K562 (cell line): ENCODE measurements around the gene TOX2. TPM values are rescaled to one million over a fixed set of nuclear protein-coding genes. Genes with fewer than 3 reads are reported as not detected.

Source experiments
- ATAC-seq: fragments of 200-7000 bp; cut with Tn5 transposase; 3 replicates; pipeline ENCODE4 v1.9.1; 2020; ENCODE audit warnings: moderate library complexity
- BruUV-seq: library from RNA; stranded (reverse); fragments of 400-500 nt; replicated peaks from 2 replicates; lab custom pipeline; 2021; lab: Mats Ljungman, UMichigan
- CTCF ChIA-PET: fragments of 300-600 bp; formaldehyde crosslinking; extraction: SDS; loops from one replicate; lab custom pipeline; 2021; ENCODE audit warnings: low intra/inter-chr PET ratio; lab: Yijun Ruan, JAX
- POLR2A ChIA-PET: fragments of 300-600, 350-650 bp; sonication (Branson Sonifier 250); formaldehyde crosslinking; extraction: SDS; loops from one replicate; lab custom pipeline; 2021; ENCODE audit warnings: antibody characterized with exemption, inconsistent platforms; lab: Yijun Ruan, JAX
- DNase-seq, 4 experiments: peaks; one replicate each; pipeline versions ENCODE4 v3.0.0 to v3.0.0-alpha.2; 2011 to 2018; ENCODE audit warnings: low spot score in 3 of 4, mixed read lengths in 3 of 4; ENCODE audit errors: extremely low read depth in 1 of 4
- FAIRE-seq: peaks from 2 replicates; lab custom pipeline; 2011; peaks lifted over from hg19 to GRCh38; lab: Jason Lieb, UNC
- H2AFZ ChIP-seq: 2 replicates; pipeline ENCODE4 v1.6.0; 2011; ENCODE audit warnings: low read depth, low read length, control low read depth, inconsistent platforms
- H3K27ac ChIP-seq: fragments of 200-600 bp; 3 replicates; pipeline ENCODE4 v1.8.0; 2011; ENCODE audit warnings: low read depth, mild to moderate bottlenecking, control low read depth, inconsistent platforms, low read length, moderate library complexity, mixed read lengths; ENCODE audit errors: extremely low read depth
- H3K27me3 ChIP-seq, 2 experiments: fragments of 300-600 bp in 1 of 2; 2 replicates in 1 of 2; 3 replicates in 1 of 2; pipeline versions ENCODE4 v1.6.0 to v1.8.0; 2011; ENCODE audit warnings: inconsistent platforms in 2 of 2, low read length in 2 of 2, mild to moderate bottlenecking in 1 of 2, mixed read lengths in 1 of 2, moderate library complexity in 1 of 2; ENCODE audit not compliant: control insufficient read depth in 2 of 2, insufficient read depth in 2 of 2
- H3K36me3 ChIP-seq: fragments of 300-600 bp; 3 replicates; pipeline ENCODE4 v1.8.0; 2011; ENCODE audit warnings: mild to moderate bottlenecking, low read length, inconsistent platforms; ENCODE audit not compliant: control insufficient read depth, insufficient read depth
- H3K4me1 ChIP-seq, 2 experiments: fragments of 200-600 bp in 1 of 2; replicated peaks in 1 of 2; 2 replicates in 1 of 2; 3 replicates in 1 of 2; pipeline versions ENCODE4 v1.5.1 to v1.8.0; 2011; ENCODE audit warnings: inconsistent platforms in 2 of 2, low read length in 2 of 2, mild to moderate bottlenecking in 1 of 2, mixed read lengths in 1 of 2, moderate library complexity in 1 of 2; ENCODE audit not compliant: control insufficient read depth in 2 of 2, insufficient read depth in 2 of 2
- H3K4me2 ChIP-seq: 2 replicates; pipeline ENCODE4 v1.6.1; 2011; ENCODE audit warnings: low read length, control low read depth, inconsistent platforms, mixed read lengths; ENCODE audit not compliant: insufficient read depth
- H3K4me3 ChIP-seq: fragments of 200-600 bp; sonication (generic), shearing (Covaris generic); 2 replicates; pipeline ENCODE4 v1.5.1; 2016; ENCODE audit warnings: control low read depth, inconsistent platforms
- H3K79me2 ChIP-seq: fragments of 200-600 bp; 3 replicates; pipeline ENCODE4 v1.8.0; 2011; ENCODE audit warnings: low read length, inconsistent platforms; ENCODE audit not compliant: control insufficient read depth, insufficient read depth
- H3K9ac ChIP-seq, 2 experiments: 2 replicates each; pipeline versions ENCODE4 v1.6.0 to v1.6.1; 2011; ENCODE audit warnings: low read depth in 2 of 2, low read length in 2 of 2, control low read depth in 1 of 2, inconsistent platforms in 1 of 2, mild to moderate bottlenecking in 1 of 2, mixed read lengths in 1 of 2; ENCODE audit not compliant: insufficient read depth in 1 of 2
- H3K9me1 ChIP-seq: one replicate; pipeline ENCODE4 v1.6.0; 2011; ENCODE audit warnings: inconsistent platforms, mild to moderate bottlenecking, low read length, moderate library complexity; ENCODE audit not compliant: control insufficient read depth, insufficient read depth
- H3K9me3 ChIP-seq: replicated peaks from 2 replicates; pipeline ENCODE4 v1.5.1; 2011; ENCODE audit warnings: low read depth, low read length, inconsistent platforms; ENCODE audit not compliant: control insufficient read depth, insufficient read depth
- H4K20me1 ChIP-seq: replicated peaks from 2 replicates; pipeline ENCODE4 v1.6.1; 2011; ENCODE audit warnings: low read length, inconsistent platforms, mixed read lengths; ENCODE audit not compliant: control insufficient read depth, insufficient read depth
- CREBBP ChIP-seq: IDR thresholded peaks from one replicate; pipeline ENCODE4 v1.6.1; 2012; ENCODE audit warnings: low read depth, mild to moderate bottlenecking, control low read depth, inconsistent platforms, low read length
- E2F1 ChIP-seq: sonication (generic); formaldehyde crosslinking; IDR thresholded peaks from 2 replicates; pipeline ENCODE4 v1.8.1; 2023; ENCODE audit warnings: mild to moderate bottlenecking, missing genetic modification reagents, moderate library complexity
- EGR1 ChIP-seq: fragments of 450-650 bp; conservative IDR thresholded peaks from 2 replicates; pipeline ENCODE4 v1.6.1; 2017; ENCODE audit warnings: mild to moderate bottlenecking
- GATA2 ChIP-seq: sonication (generic); formaldehyde crosslinking; IDR thresholded peaks from 2 replicates; pipeline ENCODE4 v1.4.0; 2020; ENCODE audit warnings: mild to moderate bottlenecking, missing genetic modification reagents
- HOMEZ ChIP-seq: fragments of 250-450 bp; sonication (Bioruptor Pico); IDR thresholded peaks from 2 replicates; pipeline ENCODE4 v1.4.0; 2020; ENCODE audit warnings: mild to moderate bottlenecking, moderate library complexity
- MITF ChIP-seq: IDR thresholded peaks from 2 replicates; pipeline ENCODE4 v1.6.1; 2014; ENCODE audit warnings: antibody characterized with exemption
- MTA3 ChIP-seq: fragments of 450-650 bp; formaldehyde crosslinking; IDR thresholded peaks from 2 replicates; pipeline ENCODE4 v1.6.1; 2017; ENCODE audit warnings: mild to moderate bottlenecking, borderline replicate concordance
- NELFE ChIP-seq: IDR thresholded peaks from 2 replicates; pipeline ENCODE4 v1.6.1; 2011; ENCODE audit warnings: mild to moderate bottlenecking; ENCODE audit not compliant: insufficient read depth, insufficient read length
- TEAD2 ChIP-seq: fragments of 450-650 bp; IDR thresholded peaks from 2 replicates; pipeline ENCODE4 v1.6.1; 2016; ENCODE audit warnings: missing genetic modification characterization, control low read depth, missing compliant biosample characterization
- ZKSCAN3 ChIP-seq: fragments of 250-450 bp; sonication (Bioruptor Pico); IDR thresholded peaks from 2 replicates; pipeline ENCODE4 v1.4.0; 2020
- ZNF121 ChIP-seq: sonication (generic); formaldehyde crosslinking; conservative IDR thresholded peaks from 2 replicates; pipeline ENCODE4 v1.8.0; 2022; ENCODE audit warnings: missing genetic modification reagents
- ZNF316 ChIP-seq: fragments of 450-650 bp; IDR thresholded peaks from 2 replicates; pipeline ENCODE4 v1.6.1; 2016
- ZNF668 ChIP-seq: fragments of 250-450 bp; sonication (Bioruptor Pico); IDR thresholded peaks from 2 replicates; pipeline ENCODE4 v1.8.0; 2022; ENCODE audit warnings: mild to moderate bottlenecking, inconsistent platforms
- WGBS: fragments of 100-300 bp; shearing (Covaris generic); methylation state at CpG from one replicate; pipeline ENCODE4 v1.1.6; 2016; ENCODE audit warnings: low coverage, mixed read lengths; ENCODE audit not compliant: insufficient coverage; ENCODE audit errors: missing lambda C conversion rate; 5-methylcytosine and 5-hydroxymethylcytosine counted together
- in situ Hi-C: fragments of 300-500 bp; cut with MboI; formaldehyde crosslinking; loops from 4 replicates; pipeline ENCODE4 v1.15.0; 2018; ENCODE audit warnings: inconsistent platforms, mixed read lengths
- intact Hi-C: fragments of 100-400 bp; cut with micrococcal nuclease; formaldehyde crosslinking; loops from 2 replicates; pipeline ENCODE4 v1.14.2; 2022
- polyA plus RNA-seq, 8 experiments: library from polyadenylated mRNA; depleted of rRNA in 4 of 8; stranded (reverse) in 5 of 8; unstranded in 3 of 8; fragments of >200 nt; fragmentation: Nextera tagmentation in 2 of 8; fragmentation: Illumina TruSeq in 1 of 8; extraction: Ambion mirVana in 2 of 8; extraction: Trizol in 1 of 8; gene quantifications; 2 replicates each; pipeline versions ENCODE4 v1.2.1 to v1.2.3, GENCODE V29; 2011 to 2014; ENCODE audit warnings: inconsistent platforms in 1 of 8, missing spikeins in 1 of 8
- total RNA-seq, 7 experiments: library from RNA; depleted of rRNA in 6 of 7; stranded (reverse); fragments of >200 nt in 6 of 7; fragmentation: Illumina TruSeq in 2 of 7; extraction: Trizol in 2 of 7; gene quantifications; 2 replicates each; pipeline versions ENCODE4 v1.2.1 to v1.2.3, GENCODE V29; 2011 to 2021; ENCODE audit warnings: low replicate concordance in 1 of 7

TOX2 gene
- total and polyA plus RNA-seq, 9 of the 15 experiments (the other 6 are each of a cell fraction or from before 2014, with no cell fraction given) = not detected

DNA sequence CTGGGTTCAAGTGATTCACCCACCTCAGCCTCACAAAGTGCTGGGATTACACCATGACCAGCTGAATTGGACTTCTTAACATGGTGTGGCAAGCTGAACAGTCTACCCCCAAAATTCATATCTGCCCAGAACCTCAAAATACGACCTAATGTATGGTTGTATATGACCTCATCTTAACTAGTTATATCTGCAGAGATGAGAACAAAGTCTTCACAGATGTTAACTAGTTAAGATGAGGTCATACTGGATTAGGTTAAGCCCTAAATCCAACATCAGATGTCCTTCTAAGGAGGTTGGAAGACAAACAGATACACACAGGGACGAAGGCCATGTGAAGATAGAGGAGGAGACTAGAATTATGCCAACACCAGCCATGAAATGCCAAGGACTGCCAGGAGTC, 169.8 kb downstream of the TOX2 start:
- H3K4me2 ChIP-seq = no peak overlapping the region
- 0 out of 2 replicates have a peak, but pooled peaks have one; percentile 7 for TF ChIP-seq ZNF121 (CRISPR knock-in tag)
- no peak for TF ChIP-seq NELFE
- intact Hi-C loops (loop anchor here (5.0 to 10.0 kb wide), 2 partner anchors 237 to 550 kb away; no protein-coding TSS in a partner anchor), in situ Hi-C loops (loop anchor here (5.0 to 10.0 kb wide), 3 partner anchors 332 to 637 kb away; no protein-coding TSS in a partner anchor)
- no peaks in the 10 kb centered on the region for H3K79me2 ChIP-seq
- FAIRE-seq (no peak), DNase-seq (no peak), ATAC-seq (no peak)
- ChIA-PET CTCF (no interaction called here), POLR2A (interaction anchor here (1.0 kb wide), 1 partner anchor 151 kb away, joined by 3 read pairs; no protein-coding TSS in a partner anchor)
- no TSS peak for BruUV-seq
- no peak overlapping the region for H3K9ac ChIP-seq
- H3K27ac ChIP-seq = no peak overlapping the region
- WGBS = 3% methylated on average over 2 of the region's 2 CpGs
- H4K20me1 ChIP-seq = peaks cover 6% of the 10 kb centered on the region; the same call in 1 of the 2 replicates
- H2AFZ ChIP-seq = no peak overlapping the region
- H3K36me3 ChIP-seq = no peaks in the 10 kb centered on the region
- H3K27me3 ChIP-seq = peaks cover 19 to 56% of the 10 kb centered on the region in 2 experiments
- H3K4me3 ChIP-seq = no peak overlapping the region
- no peaks in the 10 kb centered on the region for H3K4me1 ChIP-seq
- no peaks in the 10 kb centered on the region for H3K9me3 ChIP-seq
- H3K9me1 ChIP-seq = no peaks in the 10 kb centered on the region

DNA sequence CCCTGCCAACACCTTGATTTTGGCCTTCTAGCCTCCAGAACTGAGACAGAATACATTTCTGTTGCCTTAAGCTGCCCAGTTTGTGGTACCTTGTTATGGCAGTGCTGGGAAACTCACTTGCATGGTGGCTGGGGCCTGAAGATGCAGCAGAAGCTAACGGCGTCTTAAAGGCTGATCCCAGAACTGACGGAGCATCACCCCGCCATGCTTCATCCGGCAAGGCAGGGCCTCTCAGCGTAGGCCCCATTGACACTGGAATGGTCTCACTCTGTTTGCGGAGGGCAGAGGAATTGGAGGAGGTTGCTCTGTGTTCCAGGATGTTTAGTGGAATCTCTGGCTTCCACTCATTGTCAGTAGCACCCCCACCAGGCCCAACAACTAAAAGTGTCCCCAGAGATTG, 170.2 kb downstream of the TOX2 start:
- Histone ChIP-seq H3K4me2 (no peak overlapping the region), H3K9me1 (no peaks in the 10 kb centered on the region), H3K79me2 (no peaks in the 10 kb centered on the region), H2AFZ (no peak overlapping the region), H3K27ac (no peak overlapping the region), H4K20me1 (peaks cover 6% of the 10 kb centered on the region; the same call in 1 of the 2 replicates), H3K9me3 (no peaks in the 10 kb centered on the region), H3K4me3 (no peak overlapping the region), H3K36me3 (no peaks in the 10 kb centered on the region), H3K27me3 (peaks cover 19 to 52% of the 10 kb centered on the region in 2 experiments), H3K9ac (no peak overlapping the region), H3K4me1 (peaks cover 0 to 4% of the 10 kb centered on the region in 2 experiments; a peak in 1 of 5 replicates)
- ChIA-PET CTCF (no interaction called here), POLR2A (no interaction called here)
- no peak for ATAC-seq
- BruUV-seq = no TSS peak
- WGBS = 2% methylated on average over 6 of the region's 7 CpGs
- FAIRE-seq = no peak
- no peak for DNase-seq
- intact Hi-C loops (loop anchor here (5.0 to 10.0 kb wide), 2 partner anchors 238 to 550 kb away; no protein-coding TSS in a partner anchor), in situ Hi-C loops (loop anchor here (5.0 to 10.0 kb wide), 3 partner anchors 333 to 638 kb away; no protein-coding TSS in a partner anchor)
- TF ChIP-seq CREBBP (no peak), TEAD2 (tag) (no peak), MITF (no peak), ZNF668 (CRISPR knock-in tag) (no peak), ZNF316 (no peak), EGR1 (no peak), ZKSCAN3 (no peak), GATA2 (CRISPR knock-in tag) (no peak), HOMEZ (CRISPR knock-in tag) (no peak), MTA3 (no peak), E2F1 (CRISPR knock-in tag) (no peak)
